Testis (tissue), 3 donors: ENCODE data around the gene ENTPD2. TPM values are rescaled to one million over a fixed set of nuclear protein-coding genes. Genes with fewer than 3 reads are reported as not detected.
A peak's percentile ranks its signal among the peaks of the same experiment; 100 is the strongest.

Source experiments
- DNase-seq: peaks from one replicate; pipeline ENCODE4 v3.0.0-alpha.2; 2019
- H3K27ac ChIP-seq, 2 donors: fragments of 200-600 bp; sonication (generic); one replicate each; pipeline ENCODE4 v1.5.1; 2019
- H3K27me3 ChIP-seq: fragments of 200-600 bp; sonication (generic); one replicate; pipeline ENCODE4 v1.5.1; 2019
- H3K36me3 ChIP-seq: fragments of 200-600 bp; sonication (generic); one replicate; pipeline ENCODE4 v1.5.1; 2017; ENCODE audit warnings: low read depth; ENCODE audit errors: missing control alignments
- H3K4me1 ChIP-seq: fragments of 200-600 bp; sonication (generic); one replicate; pipeline ENCODE4 v1.5.1; 2019
- H3K4me3 ChIP-seq, 2 donors: fragments of 200-600 bp; sonication (generic); one replicate each; pipeline ENCODE4 v1.5.1; 2017 to 2019
- H3K9me3 ChIP-seq: fragments of 200-600 bp; sonication (generic); one replicate; pipeline ENCODE4 v1.5.1; 2017
- CTCF ChIP-seq, 3 experiments: fragments of 450-650 bp in 2 of 3; fragments of 200-600 bp in 1 of 3; sonication (generic) in 1 of 3; IDR thresholded peaks; one replicate each; pipeline ENCODE4 v1.5.1; 2016 to 2019; ENCODE audit warnings: antibody characterized with exemption in 3 of 3, mild to moderate bottlenecking in 2 of 3, moderate library complexity in 1 of 3
- POLR2A ChIP-seq: fragments of 450-650 bp; IDR thresholded peaks from one replicate; pipeline ENCODE4 v1.6.1; 2017; ENCODE audit warnings: antibody characterized with exemption, mild to moderate bottlenecking, moderate library complexity
- WGBS, 2 donors: methylation state at CpG; one replicate each; pipeline ENCODE4 v1.1.5; 2018; 5-methylcytosine and 5-hydroxymethylcytosine counted together
- intact Hi-C: fragments of 100-400 bp; cut with DNase I; formaldehyde crosslinking; loops from one replicate; pipeline ENCODE4 v1.15.1; 2023; ENCODE audit warnings: low total_unique reads
- polyA plus RNA-seq: library from polyadenylated mRNA; stranded (reverse); fragments of 350-450 nt; fragmentation: Illumina TruSeq; extraction: RNeasy Lipid Tissue Mini Kit (QIAGEN cat#74804); gene quantifications from one replicate; pipeline ENCODE4 v1.2.3, GENCODE V29; 2014; ENCODE audit warnings: low read depth, low replicate concordance; ENCODE audit not compliant: insufficient read depth
- total RNA-seq, 2 donors: library from RNA; depleted of rRNA; stranded (reverse); fragments of >200 nt; gene quantifications; one replicate each; pipeline ENCODE4 v1.2.3, GENCODE V29; 2016

ENTPD2 gene
- total and polyA plus RNA-seq, 3 donors from 2014 or later: 5.7 to 9.6 (median 8.5) TPM

- H3K27me3 ChIP-seq: no peaks in the 10 kb centered on the region
- H3K27ac ChIP-seq: no peak overlapping the region
- WGBS, 2 donors: 100% methylated on average over 1 to 2 of the region's 2 CpGs
- H3K9me3 ChIP-seq: no peaks in the 10 kb centered on the region
- H3K4me1 ChIP-seq: peaks cover 25% of the 10 kb centered on the region
- intact Hi-C loops: loop anchor here (5.0 kb wide), 1 partner anchor 239 kb away; no protein-coding TSS in a partner anchor
- no peak overlapping the region for H3K4me3 ChIP-seq
- DNase-seq: no peak
- no peaks in the 10 kb centered on the region for H3K36me3 ChIP-seq
- TF ChIP-seq POLR2A: no peak
- TF ChIP-seq CTCF (IDR thresholded peaks at IDR 0.05): no peak
These were observed 27.5 kb downstream of the ENTPD2 start for GRCh38 chr9:137026384-137026783.

DNA sequence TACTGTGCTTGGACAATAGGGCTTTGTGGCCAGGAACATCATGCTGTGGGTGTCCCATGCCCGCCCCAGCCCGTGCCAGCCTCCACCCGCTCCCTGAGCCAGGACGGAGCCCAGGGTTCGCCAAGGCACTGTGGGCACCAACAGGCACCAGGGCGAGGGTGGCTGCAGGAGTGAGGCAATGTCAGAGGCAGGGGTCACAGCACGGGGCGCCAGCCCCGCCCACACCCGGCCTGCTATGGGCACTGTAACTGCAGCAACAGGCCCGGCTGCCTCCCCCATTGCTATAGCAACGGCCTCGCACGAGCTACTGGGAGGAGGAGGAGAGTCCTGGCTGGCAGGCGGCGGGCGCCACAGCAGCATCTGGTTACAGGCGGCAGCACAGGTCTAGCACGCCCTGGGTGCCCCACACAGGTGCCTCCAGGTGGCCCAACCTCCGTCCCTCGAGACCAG is 28.3 kb downstream of the ENTPD2 start:
- Histone ChIP-seq H3K9me3 (no peaks in the 10 kb centered on the region), H3K36me3 (no peaks in the 10 kb centered on the region), H3K27ac (no peak overlapping the region), H3K4me1 (peaks cover 25% of the 10 kb centered on the region), H3K4me3 (no peak overlapping the region), H3K27me3 (no peaks in the 10 kb centered on the region)
- intact Hi-C loops: loop anchor here (5.0 kb wide), 1 partner anchor 238 kb away; no protein-coding TSS in a partner anchor
- 60 to 63% methylated on average over 2 to 21 of the region's 21 CpGs for WGBS, 2 donors
- TF ChIP-seq POLR2A (no peak), CTCF (IDR thresholded peaks at IDR 0.05) (no peak)
- DNase-seq: peak; percentile 77

- TF ChIP-seq POLR2A (no peak), CTCF (IDR thresholded peaks at IDR 0.05) (no peak)
- H3K27ac ChIP-seq: no peak overlapping the region
- H3K36me3 ChIP-seq: no peaks in the 10 kb centered on the region
- H3K27me3 ChIP-seq: no peaks in the 10 kb centered on the region
- H3K9me3 ChIP-seq: no peaks in the 10 kb centered on the region
- DNase-seq: no peak
- WGBS, 2 donors: 67 to 89% methylated on average over 11 to 15 of the region's 15 CpGs
- H3K4me3 ChIP-seq: no peak overlapping the region
- intact Hi-C loops: no loop called here
- H3K4me1 ChIP-seq: peaks cover 17% of the 10 kb centered on the region
These were observed 30.3 kb downstream of the ENTPD2 start for GRCh38 chr9:137023583-137023991.

DNA sequence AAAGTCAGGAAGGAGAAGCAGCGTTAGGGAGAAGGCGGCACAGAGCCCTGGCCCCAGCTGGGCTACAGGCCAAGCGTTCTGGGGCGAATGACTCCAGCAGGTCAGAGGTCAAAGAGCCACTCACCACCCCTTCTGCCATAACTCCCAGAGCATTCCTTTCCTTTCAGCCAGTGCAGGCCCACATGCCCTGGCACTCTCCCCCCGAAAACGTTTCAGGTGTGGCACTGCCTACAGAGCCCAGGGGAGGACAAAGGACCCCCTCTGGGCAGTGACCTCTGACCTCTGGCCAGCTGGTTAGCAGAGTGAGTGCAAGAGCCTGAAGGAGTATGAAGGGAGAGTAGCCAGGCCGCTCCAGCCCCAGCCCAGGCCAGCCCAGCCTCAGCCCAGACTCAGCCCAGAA is 30.7 kb downstream of the ENTPD2 start:
- no peak overlapping the region for H3K4me3 ChIP-seq
- no peaks in the 10 kb centered on the region for H3K27me3 ChIP-seq
- H3K9me3 ChIP-seq: no peaks in the 10 kb centered on the region
- H3K36me3 ChIP-seq: no peaks in the 10 kb centered on the region
- peaks cover 15% of the 10 kb centered on the region for H3K4me1 ChIP-seq
- 77 to 82% methylated on average over 7 of the region's 7 CpGs for WGBS, 2 donors
- no peak for DNase-seq
- no peak overlapping the region for H3K27ac ChIP-seq
- TF ChIP-seq POLR2A: no peak
- no peak for TF ChIP-seq CTCF (IDR thresholded peaks at IDR 0.05)
- intact Hi-C loops: no loop called here

GRCh38 chr9:137022662-137023008 is 31.2 kb downstream of the ENTPD2 start:
- Histone ChIP-seq H3K36me3 (no peaks in the 10 kb centered on the region), H3K27ac (no peak overlapping the region), H3K4me3 (no peak overlapping the region), H3K9me3 (no peaks in the 10 kb centered on the region), H3K27me3 (no peaks in the 10 kb centered on the region), H3K4me1 (peaks cover 15% of the 10 kb centered on the region)
- intact Hi-C loops: no loop called here
- no peak for DNase-seq
- WGBS, 2 donors: 83 to 95% methylated on average over 9 to 22 of the region's 23 CpGs
- TF ChIP-seq POLR2A (no peak), CTCF (IDR thresholded peaks at IDR 0.05) (no peak)
